IMR-90 (cell line): ENCODE data around the gene GPR21.

Source experiments
- CEBPB ChIP-seq: IDR thresholded peaks from 2 replicates; pipeline ENCODE4 v1.6.1; 2012; ENCODE audit warnings: low read depth, low read length, improper control_type of control experiment
- CHD1 ChIP-seq: IDR thresholded peaks from 2 replicates; pipeline ENCODE4 v1.6.1; 2012; ENCODE audit warnings: low read depth, low read length, improper control_type of control experiment
- FOS ChIP-seq: fragments of 150-350 bp; IDR thresholded peaks from 2 replicates; pipeline ENCODE4 v1.6.1; 2016; ENCODE audit warnings: low read depth, low read length
- MAFK ChIP-seq: IDR thresholded peaks from 2 replicates; pipeline ENCODE4 v1.6.1; 2012; ENCODE audit warnings: low read depth, low read length, improper control_type of control experiment
- MXI1 ChIP-seq: IDR thresholded peaks from 2 replicates; pipeline ENCODE4 v1.6.1; 2012; ENCODE audit warnings: low read depth, mild to moderate bottlenecking, low read length, moderate library complexity, borderline replicate concordance
- POLR2A ChIP-seq: IDR thresholded peaks from 2 replicates; pipeline ENCODE4 v1.6.1; 2012; ENCODE audit warnings: mild to moderate bottlenecking, low read depth, low read length
- RAD21 ChIP-seq: IDR thresholded peaks from 2 replicates; pipeline ENCODE4 v1.6.1; 2012; ENCODE audit warnings: low read length, improper control_type of control experiment
- TF ChIP-seq, protein P1 (sequence below): conservative IDR thresholded peaks from 2 replicates; pipeline ENCODE4 v1.5.1; 2012; ENCODE audit warnings: mild to moderate bottlenecking, low read depth, low read length, improper control_type of control experiment

DNA sequence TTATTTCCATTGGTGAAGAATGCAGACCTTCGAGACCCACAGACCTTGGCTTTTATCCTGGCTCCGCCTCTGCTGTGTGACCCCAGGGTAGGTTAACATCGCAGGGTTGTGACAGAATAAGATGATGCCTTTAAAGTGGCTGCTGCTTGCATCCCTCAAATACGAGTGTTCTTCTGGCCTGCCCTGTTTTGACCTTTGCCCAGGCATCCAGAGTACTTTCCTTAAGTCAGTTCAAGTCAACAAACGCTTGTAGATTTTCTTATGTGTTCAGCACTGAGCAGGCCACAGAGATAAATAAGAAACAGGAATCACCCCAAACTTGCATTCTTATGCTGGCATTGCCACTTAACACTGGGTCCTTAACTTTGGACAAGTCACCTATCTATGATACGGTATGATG is 50.2 kb downstream of the GPR21 start:
- TF ChIP-seq, protein P1, sequence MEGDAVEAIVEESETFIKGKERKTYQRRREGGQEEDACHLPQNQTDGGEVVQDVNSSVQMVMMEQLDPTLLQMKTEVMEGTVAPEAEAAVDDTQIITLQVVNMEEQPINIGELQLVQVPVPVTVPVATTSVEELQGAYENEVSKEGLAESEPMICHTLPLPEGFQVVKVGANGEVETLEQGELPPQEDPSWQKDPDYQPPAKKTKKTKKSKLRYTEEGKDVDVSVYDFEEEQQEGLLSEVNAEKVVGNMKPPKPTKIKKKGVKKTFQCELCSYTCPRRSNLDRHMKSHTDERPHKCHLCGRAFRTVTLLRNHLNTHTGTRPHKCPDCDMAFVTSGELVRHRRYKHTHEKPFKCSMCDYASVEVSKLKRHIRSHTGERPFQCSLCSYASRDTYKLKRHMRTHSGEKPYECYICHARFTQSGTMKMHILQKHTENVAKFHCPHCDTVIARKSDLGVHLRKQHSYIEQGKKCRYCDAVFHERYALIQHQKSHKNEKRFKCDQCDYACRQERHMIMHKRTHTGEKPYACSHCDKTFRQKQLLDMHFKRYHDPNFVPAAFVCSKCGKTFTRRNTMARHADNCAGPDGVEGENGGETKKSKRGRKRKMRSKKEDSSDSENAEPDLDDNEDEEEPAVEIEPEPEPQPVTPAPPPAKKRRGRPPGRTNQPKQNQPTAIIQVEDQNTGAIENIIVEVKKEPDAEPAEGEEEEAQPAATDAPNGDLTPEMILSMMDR: no peak
- TF ChIP-seq MAFK: no peak
- no peak for TF ChIP-seq MXI1
- no peak for TF ChIP-seq FOS
- TF ChIP-seq POLR2A: no peak
- no peak for TF ChIP-seq RAD21
- no peak for TF ChIP-seq CEBPB
- TF ChIP-seq CHD1: no peak
